K562 (cell line): ENCODE data around the gene MKS1.

Source experiments
- FOS ChIP-seq: IDR thresholded peaks from 3 replicates; pipeline ENCODE4 v1.6.1; 2011; ENCODE audit not compliant: insufficient read length; ENCODE audit errors: extremely low read depth
- POLR2A ChIP-seq: fragments of 450-650 bp; conservative IDR thresholded peaks from 2 replicates; pipeline ENCODE4 v1.6.1; 2016
- SMAD2 ChIP-seq: fragments of 150-350 bp; IDR thresholded peaks from 2 replicates; pipeline ENCODE4 v1.6.1; 2014; ENCODE audit warnings: low read depth, mild to moderate bottlenecking, low read length
- TEAD2 ChIP-seq: fragments of 450-650 bp; IDR thresholded peaks from 2 replicates; pipeline ENCODE4 v1.6.1; 2016; ENCODE audit warnings: missing genetic modification characterization, control low read depth, missing compliant biosample characterization
- TF ChIP-seq, protein P1 (sequence below), 3 experiments: IDR thresholded peaks in 2 of 3; conservative IDR thresholded peaks in 1 of 3; 2 replicates each; pipeline ENCODE4 v1.5.1; 2011 to 2012; ENCODE audit warnings: low read length in 3 of 3, mild to moderate bottlenecking in 3 of 3, control low read depth in 2 of 3, improper control_type of control experiment in 1 of 3, inconsistent platforms in 1 of 3, low read depth in 1 of 3, mixed read lengths in 1 of 3, moderate library complexity in 1 of 3; ENCODE audit not compliant: insufficient read depth in 2 of 3

DNA sequence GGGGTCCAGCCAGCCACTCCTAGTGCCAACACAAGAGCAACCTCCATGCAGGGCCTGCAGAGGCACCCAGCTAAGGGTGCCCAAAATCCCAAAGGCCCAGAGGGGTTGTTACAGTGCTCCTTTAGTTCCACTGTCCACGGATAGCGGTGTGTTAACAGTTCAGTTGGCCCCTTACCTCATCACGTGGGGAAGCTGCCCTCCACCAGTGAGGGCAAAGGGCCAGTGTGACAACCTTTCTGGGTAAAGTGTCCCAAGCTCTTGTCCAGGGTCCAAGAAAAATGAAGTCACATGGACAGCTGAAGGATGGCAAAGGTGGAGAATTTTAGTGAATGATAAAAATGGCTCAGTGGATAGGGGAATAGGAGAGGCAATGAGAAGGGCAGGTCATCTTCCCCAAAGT is 8.7 kb upstream of the MKS1 start:
- TF ChIP-seq FOS (no peak), SMAD2 (no peak), POLR2A (no peak), TEAD2 (tag) (no peak)
- TF ChIP-seq, protein P1, sequence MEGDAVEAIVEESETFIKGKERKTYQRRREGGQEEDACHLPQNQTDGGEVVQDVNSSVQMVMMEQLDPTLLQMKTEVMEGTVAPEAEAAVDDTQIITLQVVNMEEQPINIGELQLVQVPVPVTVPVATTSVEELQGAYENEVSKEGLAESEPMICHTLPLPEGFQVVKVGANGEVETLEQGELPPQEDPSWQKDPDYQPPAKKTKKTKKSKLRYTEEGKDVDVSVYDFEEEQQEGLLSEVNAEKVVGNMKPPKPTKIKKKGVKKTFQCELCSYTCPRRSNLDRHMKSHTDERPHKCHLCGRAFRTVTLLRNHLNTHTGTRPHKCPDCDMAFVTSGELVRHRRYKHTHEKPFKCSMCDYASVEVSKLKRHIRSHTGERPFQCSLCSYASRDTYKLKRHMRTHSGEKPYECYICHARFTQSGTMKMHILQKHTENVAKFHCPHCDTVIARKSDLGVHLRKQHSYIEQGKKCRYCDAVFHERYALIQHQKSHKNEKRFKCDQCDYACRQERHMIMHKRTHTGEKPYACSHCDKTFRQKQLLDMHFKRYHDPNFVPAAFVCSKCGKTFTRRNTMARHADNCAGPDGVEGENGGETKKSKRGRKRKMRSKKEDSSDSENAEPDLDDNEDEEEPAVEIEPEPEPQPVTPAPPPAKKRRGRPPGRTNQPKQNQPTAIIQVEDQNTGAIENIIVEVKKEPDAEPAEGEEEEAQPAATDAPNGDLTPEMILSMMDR (IDR thresholded peaks at IDR 0.05 in 2 of 3, conservative IDR thresholded peaks at IDR 0.05 in 1 of 3; ENCODE audit: insufficient read depth in 2 of 3, low read depth in 1 of 3, low read length in 3 of 3), result no peak
